Keratinocyte (primary cell): ENCODE measurements around the gene ZNF496.

Experiments used
- CTCF ChIP-seq, 3 experiments: IDR thresholded peaks in 1 of 3; conservative IDR thresholded peaks in 1 of 3; optimal IDR thresholded peaks in 1 of 3; 2 replicates in 2 of 3; 3 replicates in 1 of 3; pipeline versions ENCODE3 to v1.5.1; 2011; ENCODE audit warnings: low read length in 3 of 3, mild to moderate bottlenecking in 3 of 3, moderate library complexity in 2 of 3, control low read depth in 1 of 3, inconsistent platforms in 1 of 3; ENCODE audit not compliant: insufficient read depth in 2 of 3; ENCODE audit errors: extremely low read depth in 1 of 3
- EZH2 ChIP-seq: IDR thresholded peaks from one replicate; pipeline ENCODE4 v1.6.1; 2012; ENCODE audit warnings: inconsistent platforms, mild to moderate bottlenecking, low read length, moderate library complexity

- TF ChIP-seq CTCF (optimal IDR thresholded peaks at IDR 0.05 in 1 of 3, IDR thresholded peaks at IDR 0.05 in 1 of 3, conservative IDR thresholded peaks at IDR 0.05 in 1 of 3; ENCODE audit: extremely low read depth in 1 of 3, insufficient read depth in 2 of 3, low read length in 3 of 3) (no peak), EZH2 (no peak)
Measured at GRCh38 chr1:247331525-247332214, at the start of gene ZNF496.
